Mesendoderm (in vitro differentiated cells): ENCODE results near the gene CYGB.
"Not testable (repeated sequence)": the region's sequence is repeated elsewhere in the genome, so short reads cannot be mapped to it uniquely, and the experiment has no call there.

ENCODE experiments used
- DNase-seq: peaks from one replicate; pipeline ENCODE4 v3.0.0; 2013
- H2AK5ac ChIP-seq: 2 replicates; pipeline ENCODE4 v1.6.1; 2013; ENCODE audit warnings: low read length, inconsistent platforms
- H2BK120ac ChIP-seq: 2 replicates; pipeline ENCODE4 v1.6.1; 2013; ENCODE audit warnings: low read depth, mild to moderate bottlenecking, low read length, moderate library complexity, mixed read lengths
- H2BK15ac ChIP-seq: replicated peaks from 2 replicates; pipeline ENCODE4 v1.6.1; 2013; ENCODE audit warnings: low read depth, mild to moderate bottlenecking, moderate library complexity
- H2BK5ac ChIP-seq: 2 replicates; pipeline ENCODE4 v1.6.1; 2013; ENCODE audit warnings: low read length, inconsistent platforms
- H3K18ac ChIP-seq: 2 replicates; pipeline ENCODE4 v1.6.1; 2013; ENCODE audit warnings: mild to moderate bottlenecking, low read length, mixed read lengths
- H3K23ac ChIP-seq: one replicate; pipeline ENCODE4 v1.6.1; 2013; ENCODE audit warnings: low read length
- H3K27ac ChIP-seq: 2 replicates; pipeline ENCODE4 v1.5.1; 2013; ENCODE audit warnings: low read depth, mild to moderate bottlenecking, inconsistent platforms, low read length, moderate library complexity
- H3K27me3 ChIP-seq: 2 replicates; pipeline ENCODE4 v1.6.1; 2013; ENCODE audit warnings: low read length, control low read depth, mild to moderate bottlenecking, inconsistent platforms; ENCODE audit not compliant: insufficient read depth, poor library complexity
- H3K36me3 ChIP-seq: 2 replicates; pipeline ENCODE4 v1.6.1; 2013; ENCODE audit warnings: low read length, inconsistent platforms; ENCODE audit not compliant: control insufficient read depth, insufficient read depth
- H3K4ac ChIP-seq: one replicate; pipeline ENCODE4 v1.6.1; 2013; ENCODE audit warnings: low read depth, mild to moderate bottlenecking, low read length, moderate library complexity
- H3K4me1 ChIP-seq: 2 replicates; pipeline ENCODE4 v1.6.1; 2013; ENCODE audit warnings: low read depth, low read length, inconsistent platforms; ENCODE audit not compliant: control insufficient read depth
- H3K4me2 ChIP-seq: 2 replicates; pipeline ENCODE4 v1.6.1; 2013; ENCODE audit warnings: low read length
- H3K4me3 ChIP-seq: 2 replicates; pipeline ENCODE4 v1.5.1; 2013; ENCODE audit warnings: mild to moderate bottlenecking, low read length
- H3K56ac ChIP-seq: one replicate; pipeline ENCODE4 v1.6.1; 2013; ENCODE audit warnings: low read length
- H3K79me1 ChIP-seq: 2 replicates; pipeline ENCODE4 v1.6.1; 2013; ENCODE audit warnings: low read length, inconsistent platforms
- H3K79me2 ChIP-seq: 2 replicates; pipeline ENCODE4 v1.6.1; 2013; ENCODE audit warnings: mild to moderate bottlenecking, low read length; ENCODE audit not compliant: control insufficient read depth, insufficient read depth
- H3K9ac ChIP-seq: 2 replicates; pipeline ENCODE4 v1.6.1; 2013; ENCODE audit warnings: low read length, inconsistent platforms
- H4K5ac ChIP-seq: one replicate; pipeline ENCODE4 v1.6.1; 2013; ENCODE audit warnings: low read length
- H4K8ac ChIP-seq: one replicate; pipeline ENCODE4 v1.6.1; 2013; ENCODE audit warnings: low read depth, mild to moderate bottlenecking, control low read depth, low read length, moderate library complexity
- WGBS: extraction: QIAGEN DNeasy Blood & Tissue Kit; methylation state at CpG from one replicate; pipeline ENCODE4 v1.1.7; 2013; ENCODE audit warnings: low lambda C conversion rate, missing lambda C conversion rate; ENCODE audit not compliant: insufficient coverage; ENCODE audit errors: extremely low coverage; 5-methylcytosine and 5-hydroxymethylcytosine counted together

Gene CYGB

GRCh38 chr17:76521683-76522082 lies 15.8 kb downstream of the CYGB start:
- not testable (repeated sequence) for H2AK5ac ChIP-seq, H4K5ac ChIP-seq, H3K4me1 ChIP-seq, H2BK120ac ChIP-seq, H3K79me2 ChIP-seq, H3K4me3 ChIP-seq, H3K79me1 ChIP-seq, H4K8ac ChIP-seq, H3K27ac ChIP-seq, H2BK15ac ChIP-seq, H3K23ac ChIP-seq, H3K9ac ChIP-seq, H3K56ac ChIP-seq, H2BK5ac ChIP-seq, H3K18ac ChIP-seq, H3K27me3 ChIP-seq, H3K4me2 ChIP-seq, H3K36me3 ChIP-seq, DNase-seq, H3K4ac ChIP-seq
- WGBS: no CpG with 5 or more reads among the region's 10 CpGs

GRCh38 chr17:76521262-76521661 lies 16.2 kb downstream of the CYGB start:
- no peak overlapping the region for H3K18ac ChIP-seq
- no peak overlapping the region for H2BK5ac ChIP-seq
- H4K8ac ChIP-seq: no peak overlapping the region
- H3K4me3 ChIP-seq: no peak overlapping the region
- no peak overlapping the region for H3K9ac ChIP-seq
- no peaks in the 10 kb centered on the region for H3K36me3 ChIP-seq
- no peak overlapping the region for H3K56ac ChIP-seq
- no peak overlapping the region for H3K4ac ChIP-seq
- no peak for DNase-seq
- H3K27ac ChIP-seq: no peak overlapping the region
- H3K79me1 ChIP-seq: no peaks in the 10 kb centered on the region
- H4K5ac ChIP-seq: no peak overlapping the region
- H3K23ac ChIP-seq: no peak overlapping the region
- WGBS: no CpG with 5 or more reads among the region's 7 CpGs
- no peak overlapping the region for H3K4me2 ChIP-seq
- H2BK120ac ChIP-seq: no peak overlapping the region
- H2AK5ac ChIP-seq: no peak overlapping the region
- no peaks in the 10 kb centered on the region for H3K4me1 ChIP-seq
- H2BK15ac ChIP-seq: no peak overlapping the region
- H3K79me2 ChIP-seq: no peaks in the 10 kb centered on the region
- H3K27me3 ChIP-seq: no peaks in the 10 kb centered on the region

GRCh38 chr17:76519048-76519966 lies 18.2 kb downstream of the CYGB start:
- Histone ChIP-seq H3K27me3 (no peaks in the 10 kb centered on the region), H3K79me1 (no peaks in the 10 kb centered on the region), H3K56ac (peak overlapping the region; percentile 2), H3K79me2 (no peaks in the 10 kb centered on the region), H3K9ac (no peak overlapping the region), H2AK5ac (no peak overlapping the region), H2BK5ac (no peak overlapping the region), H3K4me1 (no peaks in the 10 kb centered on the region), H3K23ac (no peak overlapping the region), H2BK120ac (no peak overlapping the region), H4K8ac (no peak overlapping the region), H3K4ac (no peak overlapping the region), H3K18ac (no peak overlapping the region), H4K5ac (no peak overlapping the region), H2BK15ac (no peak overlapping the region), H3K4me2 (no peak overlapping the region), H3K27ac (no peak overlapping the region), H3K36me3 (no peaks in the 10 kb centered on the region), H3K4me3 (no peak overlapping the region)
- DNase-seq: no peak
- WGBS: no CpG with 5 or more reads among the region's 15 CpGs

- H3K79me2 ChIP-seq: no peaks in the 10 kb centered on the region
- no peak overlapping the region for H3K9ac ChIP-seq
- no peak overlapping the region for H2AK5ac ChIP-seq
- H3K4me3 ChIP-seq: no peak overlapping the region
- H3K36me3 ChIP-seq: no peaks in the 10 kb centered on the region
- no peak overlapping the region for H3K27ac ChIP-seq
- H3K4me1 ChIP-seq: no peaks in the 10 kb centered on the region
- H4K5ac ChIP-seq: no peak overlapping the region
- H3K4ac ChIP-seq: no peak overlapping the region
- H2BK5ac ChIP-seq: no peak overlapping the region
- no peak for DNase-seq
- no peak overlapping the region for H3K4me2 ChIP-seq
- no peak overlapping the region for H3K18ac ChIP-seq
- H4K8ac ChIP-seq: no peak overlapping the region
- H3K79me1 ChIP-seq: no peaks in the 10 kb centered on the region
- no peak overlapping the region for H2BK15ac ChIP-seq
- H3K27me3 ChIP-seq: no peaks in the 10 kb centered on the region
- WGBS: no CpG with 5 or more reads among the region's 11 CpGs
- H3K23ac ChIP-seq: no peak overlapping the region
- H2BK120ac ChIP-seq: no peak overlapping the region
- no peak overlapping the region for H3K56ac ChIP-seq
Measured at GRCh38 chr17:76517638-76518038, 19.9 kb downstream of the CYGB start.

- no peak overlapping the region for H3K4ac ChIP-seq
- H3K27ac ChIP-seq: no peak overlapping the region
- H3K27me3 ChIP-seq: no peaks in the 10 kb centered on the region
- H3K4me3 ChIP-seq: no peak overlapping the region
- no peak overlapping the region for H4K8ac ChIP-seq
- H3K79me2 ChIP-seq: no peaks in the 10 kb centered on the region
- H2BK5ac ChIP-seq: no peak overlapping the region
- no peaks in the 10 kb centered on the region for H3K79me1 ChIP-seq
- no peak overlapping the region for H4K5ac ChIP-seq
- no peak overlapping the region for H3K9ac ChIP-seq
- H3K4me2 ChIP-seq: no peak overlapping the region
- H3K4me1 ChIP-seq: no peaks in the 10 kb centered on the region
- DNase-seq: no peak
- no peak overlapping the region for H3K18ac ChIP-seq
- H2BK120ac ChIP-seq: no peak overlapping the region
- peak overlapping the region; percentile 37 for H3K56ac ChIP-seq
- no peak overlapping the region for H2AK5ac ChIP-seq
- WGBS: no CpG with 5 or more reads among the region's 22 CpGs
- H2BK15ac ChIP-seq: no peak overlapping the region
- H3K23ac ChIP-seq: no peak overlapping the region
- no peaks in the 10 kb centered on the region for H3K36me3 ChIP-seq
Measured at GRCh38 chr17:76515274-76515949, 22.1 kb downstream of the CYGB start.
